Suprapubic skin (tissue), 3 donors: Measurements from ENCODE around the gene CTSZ.

Source experiments
- CTCF ChIP-seq, 2 donors: fragments of 200-600 bp in 1 of 2; fragments of 450-650 bp in 1 of 2; sonication (generic) in 1 of 2; IDR thresholded peaks; one replicate each; pipeline ENCODE4 v1.5.1; 2016 to 2019; ENCODE audit warnings: antibody characterized with exemption in 2 of 2, mild to moderate bottlenecking in 1 of 2, moderate library complexity in 1 of 2
- POLR2A ChIP-seq, 2 donors: fragments of 450-650 bp; IDR thresholded peaks; one replicate each; pipeline ENCODE4 v1.6.1; 2017; ENCODE audit warnings: antibody characterized with exemption in 2 of 2, mild to moderate bottlenecking in 2 of 2, moderate library complexity in 2 of 2

- TF ChIP-seq POLR2A (IDR thresholded peaks at IDR 0.05) (no peak), CTCF (IDR thresholded peaks at IDR 0.05) (no peak)
Measured at GRCh38 chr20:58984691-58985090, 22.4 kb downstream of the CTSZ start.
